Measurements from ENCODE around the gene ZNF23.

GRCh38 chr16:71493213-71493612 lies 31.2 kb upstream of the ZNF23 start:
- TF ChIP-seq CTCF (IDR thresholded peaks at IDR 0.05) = no peak
- TF ChIP-seq POLR2A (IDR thresholded peaks at IDR 0.05) = no peak

Data from testis (tissue), 2 donors.